GF-D8 (cell line): ENCODE measurements around the gene AGAP1.

ENCODE experiments used
- DNase-seq: peaks from one replicate; lab custom pipeline; 2025; lab: John Stamatoyannopoulos, UW

Gene AGAP1

DNA sequence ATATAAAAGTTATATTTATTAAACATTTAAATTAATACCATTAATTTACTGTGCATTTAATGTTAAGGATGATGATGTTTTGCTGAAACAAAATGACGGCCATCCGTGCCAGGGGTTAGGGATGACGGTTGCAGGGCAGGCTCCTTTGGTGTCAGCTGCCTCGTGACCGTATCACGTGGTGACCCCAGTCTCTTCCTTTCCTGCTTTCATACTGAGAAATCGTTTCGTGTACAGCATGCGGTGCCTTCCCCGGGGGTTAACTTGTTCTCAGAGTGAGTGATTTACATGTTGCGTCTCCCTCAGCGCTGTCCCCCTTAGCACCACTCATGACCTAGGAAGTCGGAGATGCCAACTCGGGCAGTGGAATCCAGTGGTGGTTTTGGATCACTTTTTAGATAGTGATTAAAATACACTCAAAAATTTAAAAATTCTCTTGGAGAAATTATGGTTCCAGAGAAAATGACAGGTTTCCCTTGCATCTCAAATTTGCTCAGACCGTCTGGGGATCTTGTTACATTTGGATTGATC lies 383.5 kb downstream of the AGAP1 start:
- DNase-seq = no peak

DNA sequence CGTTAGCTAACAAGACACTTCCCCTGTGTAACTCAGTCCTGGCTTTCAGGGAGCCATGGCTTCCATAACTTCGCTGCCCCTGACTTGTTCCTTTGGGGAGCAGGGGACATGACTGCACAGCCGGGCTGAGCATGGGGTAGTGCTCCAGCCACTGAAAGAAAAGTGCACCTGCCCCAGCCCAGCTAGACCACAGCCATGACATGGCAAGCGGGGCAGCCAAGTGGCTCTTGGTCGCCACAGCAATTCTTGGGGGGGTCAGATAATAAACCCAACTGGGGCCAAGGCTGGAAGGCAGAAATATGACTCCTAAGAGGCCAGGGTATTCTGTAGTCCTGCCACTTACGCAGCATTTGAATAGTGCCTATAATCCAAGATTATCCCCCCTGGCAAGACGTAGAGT lies 385.3 kb downstream of the AGAP1 start:
- DNase-seq = no peak

DNA sequence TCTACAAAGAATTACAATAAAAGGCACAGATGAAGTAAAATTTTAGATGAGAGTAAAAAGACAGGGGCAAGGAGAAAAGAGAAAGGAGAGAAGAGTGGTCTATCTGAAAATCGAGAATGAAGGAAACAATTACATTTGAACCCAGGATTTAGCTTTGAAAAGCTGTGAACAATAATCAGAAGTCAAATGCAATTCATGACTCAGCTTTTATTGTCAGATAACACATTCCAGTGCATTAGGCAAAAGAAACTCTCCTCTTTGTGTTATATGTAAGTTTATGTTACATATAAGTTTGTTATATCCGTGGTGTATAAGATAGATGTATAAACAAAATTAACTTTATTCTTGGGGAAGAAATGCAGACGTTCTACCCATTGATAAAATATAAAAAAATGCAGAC lies 389.8 kb downstream of the AGAP1 start:
- DNase-seq = no peak

DNA sequence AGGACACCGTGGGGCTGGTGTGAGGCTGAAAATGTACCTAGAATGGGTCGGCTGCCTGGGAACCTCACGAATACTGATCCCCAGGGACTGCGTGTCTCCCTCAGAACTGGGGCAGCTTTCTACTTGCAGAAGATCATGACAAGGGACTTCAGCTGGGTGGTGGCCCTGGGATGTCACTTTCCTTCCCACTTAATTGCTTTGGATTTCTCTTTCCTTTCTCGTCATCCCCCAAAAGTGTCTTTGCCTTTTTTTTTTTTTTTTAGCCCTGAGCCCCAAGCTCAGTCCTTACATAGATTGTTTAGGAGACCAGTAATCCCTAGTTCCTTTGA lies 395.4 kb downstream of the AGAP1 start:
- DNase-seq = no peak

DNA sequence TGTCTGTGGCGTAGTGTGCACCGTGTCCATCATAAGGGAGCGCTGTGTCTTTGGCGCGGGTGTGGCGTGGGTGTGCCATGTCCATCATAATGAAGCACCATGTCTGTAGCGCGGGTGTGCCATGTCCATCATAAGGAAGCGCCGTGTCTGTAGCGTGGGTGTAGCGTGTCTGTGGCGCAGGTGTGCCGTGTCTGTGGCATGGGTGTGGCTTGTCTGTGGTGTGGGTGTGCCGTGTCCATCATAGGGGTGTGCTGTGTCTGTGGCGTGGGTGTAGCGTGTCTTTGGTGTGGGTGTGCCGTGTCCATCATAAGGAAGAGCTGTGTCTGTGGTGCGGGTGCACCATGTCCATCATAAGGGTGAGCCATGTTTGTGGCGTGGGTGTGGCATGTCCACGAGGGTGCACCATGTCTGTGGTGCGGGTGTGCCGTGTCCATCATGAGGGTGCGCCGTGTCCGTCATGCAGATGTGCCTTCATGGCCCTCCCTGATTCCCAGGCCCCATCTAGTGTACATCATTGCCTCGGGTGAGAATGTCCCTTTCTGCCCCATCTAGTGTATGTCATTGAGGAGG lies 399.4 kb downstream of the AGAP1 start:
- DNase-seq = no peak

DNA sequence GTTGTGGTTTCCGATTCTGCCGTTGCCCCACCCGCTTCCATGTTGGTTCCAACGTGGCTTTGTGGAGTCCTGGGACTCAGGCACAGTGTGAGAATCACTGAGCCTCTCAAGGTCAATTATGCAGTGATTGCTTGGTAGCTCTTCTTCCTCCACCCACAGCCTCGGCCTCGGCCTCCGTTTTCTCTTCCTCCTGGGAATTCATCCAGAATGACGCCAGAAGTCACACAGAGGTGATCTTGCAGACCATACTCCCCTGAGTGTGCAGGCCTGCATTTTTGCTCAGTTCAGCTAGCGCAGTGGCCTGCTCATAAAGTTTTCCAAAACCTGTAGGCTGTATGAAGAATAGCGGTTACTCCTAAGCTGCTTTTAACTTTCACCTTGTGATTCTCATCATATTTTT lies 401.0 kb downstream of the AGAP1 start:
- DNase-seq = no peak

DNA sequence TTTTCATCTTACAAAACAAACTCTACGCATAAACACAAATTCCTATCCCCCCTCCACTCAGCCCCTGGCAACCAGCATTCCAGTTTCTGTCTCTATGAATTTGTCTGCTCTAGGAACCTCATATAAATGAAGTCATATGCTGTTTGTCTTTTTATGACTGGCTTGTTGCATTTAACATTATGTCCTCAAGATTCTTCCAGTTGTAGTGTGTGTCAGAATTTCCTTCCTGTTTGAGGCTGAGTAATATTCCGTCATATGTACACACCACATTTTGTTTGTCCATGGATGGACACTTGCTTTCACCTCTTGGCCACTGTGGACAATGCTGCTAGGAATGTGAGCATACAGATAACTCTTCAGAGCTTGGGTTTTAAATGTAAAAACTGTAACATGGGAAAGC lies 402.2 kb downstream of the AGAP1 start:
- DNase-seq = no peak

DNA sequence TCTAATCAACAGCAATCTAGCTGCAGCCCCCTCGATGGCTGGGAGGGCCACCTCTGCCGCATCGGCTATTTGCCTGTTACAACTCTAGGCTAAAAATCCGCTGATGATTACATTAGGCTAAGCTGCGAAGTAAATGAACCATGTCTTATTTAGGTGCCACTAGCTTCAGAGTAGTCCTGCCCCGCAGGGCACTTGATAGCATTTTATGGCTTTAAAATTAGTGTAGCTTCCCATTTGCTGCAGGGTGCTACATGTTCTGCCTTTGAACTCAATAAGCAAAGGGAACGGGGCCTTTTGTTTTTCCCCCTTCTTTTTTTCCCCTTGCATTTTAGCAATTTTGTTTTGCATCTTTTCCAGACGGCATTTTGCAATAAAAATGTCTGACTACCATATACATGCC lies 404.1 kb downstream of the AGAP1 start:
- DNase-seq = no peak

DNA sequence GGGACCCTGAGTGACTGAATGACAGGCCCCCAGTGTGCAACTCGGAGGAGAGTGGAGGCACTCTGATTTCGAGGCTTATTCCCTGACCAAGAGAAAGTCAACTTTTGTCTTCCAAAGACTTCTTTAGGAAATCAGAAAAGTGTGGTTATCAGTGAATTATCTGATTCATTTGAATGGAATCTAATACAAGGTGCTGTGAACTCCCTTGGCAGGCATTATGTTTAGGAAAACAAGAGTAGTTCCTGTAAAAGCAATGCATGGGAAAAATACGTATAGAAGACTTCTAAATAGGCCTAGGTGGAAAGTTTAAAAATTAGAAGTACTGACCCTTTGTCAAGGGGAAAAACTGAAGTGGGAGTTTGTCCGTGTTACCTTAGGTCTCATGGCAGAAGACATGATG lies 404.9 kb downstream of the AGAP1 start:
- no peak for DNase-seq

DNA sequence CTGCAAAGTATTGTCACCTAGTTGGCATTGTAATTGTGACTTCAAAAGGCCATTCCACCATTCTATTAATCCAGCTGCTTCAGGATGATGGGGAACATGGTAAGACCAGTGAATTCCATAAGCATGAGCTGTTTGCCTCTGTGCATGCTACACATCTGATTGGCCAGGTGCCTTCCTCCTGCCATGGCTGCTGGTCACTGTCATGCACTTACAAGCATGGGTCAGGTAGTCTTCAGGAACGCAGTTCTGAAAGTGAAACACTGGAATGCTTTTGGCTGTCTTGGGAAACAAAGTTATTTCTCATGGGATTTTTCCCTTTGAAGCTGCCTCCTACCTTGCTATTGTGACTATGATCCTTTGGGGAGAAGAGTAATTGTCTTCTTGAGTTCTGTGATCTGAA lies 406.8 kb downstream of the AGAP1 start:
- no peak for DNase-seq

DNA sequence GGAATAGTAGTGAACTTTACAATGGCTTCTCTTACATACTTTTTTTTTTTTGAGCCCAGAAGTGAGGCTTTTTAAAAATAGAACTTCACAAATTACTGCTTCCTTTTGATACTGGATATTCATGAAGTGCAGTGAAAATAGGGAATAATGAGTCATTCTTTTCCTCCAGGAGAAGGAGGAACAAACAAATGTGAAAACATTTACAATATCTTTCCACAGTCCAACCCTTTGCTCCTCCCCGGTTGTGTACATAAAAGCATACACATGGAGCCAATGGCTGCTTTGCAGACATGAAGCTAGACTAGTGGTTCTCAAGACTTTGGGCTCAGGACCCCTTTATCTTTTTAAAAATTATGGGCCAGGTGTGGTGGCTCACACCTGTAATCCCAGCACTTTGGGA lies 407.4 kb downstream of the AGAP1 start:
- DNase-seq = no peak

DNA sequence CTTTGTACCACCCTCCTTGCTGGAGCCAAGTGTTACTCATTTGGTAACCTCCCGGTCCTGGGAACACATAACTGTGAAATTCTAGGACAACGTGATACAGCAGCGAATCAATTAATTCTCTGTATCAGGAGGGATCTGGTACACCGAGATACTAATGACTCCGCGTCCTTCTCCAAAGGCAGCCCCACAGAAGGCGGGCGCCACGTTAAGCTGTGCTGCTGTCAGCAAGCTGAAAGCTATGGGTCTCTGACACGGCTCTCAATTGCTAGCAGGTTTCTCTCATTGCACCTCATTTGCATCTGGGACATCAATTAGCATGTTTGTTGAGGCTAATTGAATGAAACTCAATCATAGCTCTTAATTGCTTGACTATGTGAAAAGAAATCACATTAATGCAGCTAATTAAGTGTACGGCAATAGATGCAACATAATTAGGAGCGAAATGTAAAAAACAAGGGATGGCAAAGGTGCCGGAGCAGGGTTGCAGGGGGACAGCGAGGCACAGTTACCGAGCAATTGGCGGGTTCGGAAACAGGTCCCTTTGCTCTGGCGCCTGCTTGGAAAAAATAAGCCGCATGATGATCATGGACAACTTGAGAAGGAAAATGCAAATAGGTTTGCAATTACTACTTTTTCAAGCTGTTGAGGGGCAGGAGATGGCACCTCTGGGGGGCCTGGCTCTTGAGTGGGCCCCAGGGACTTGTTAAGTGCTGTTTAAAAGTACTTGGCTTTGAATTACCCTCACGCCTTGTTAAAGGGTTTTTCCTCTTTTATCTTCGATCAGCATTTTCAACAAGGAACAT lies 410.1 kb downstream of the AGAP1 start:
- DNase-seq = no peak

DNA sequence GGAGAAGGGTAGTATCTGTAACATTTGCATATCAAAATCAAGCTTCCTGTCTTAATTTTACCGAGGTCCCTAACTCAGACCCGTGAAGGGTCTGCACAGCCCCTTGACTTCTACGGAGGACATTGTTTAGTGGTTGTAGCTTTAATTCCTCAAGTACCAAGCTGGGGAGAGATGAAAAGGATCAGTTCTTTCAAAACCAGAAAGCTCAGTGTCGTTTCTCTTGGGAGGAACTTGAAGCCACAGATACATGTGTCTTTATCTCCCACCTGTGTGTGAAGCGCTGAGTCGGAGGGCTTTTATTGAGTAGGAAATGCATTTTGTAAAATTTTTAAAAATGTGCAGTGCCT lies 410.7 kb downstream of the AGAP1 start:
- no peak for DNase-seq

DNA sequence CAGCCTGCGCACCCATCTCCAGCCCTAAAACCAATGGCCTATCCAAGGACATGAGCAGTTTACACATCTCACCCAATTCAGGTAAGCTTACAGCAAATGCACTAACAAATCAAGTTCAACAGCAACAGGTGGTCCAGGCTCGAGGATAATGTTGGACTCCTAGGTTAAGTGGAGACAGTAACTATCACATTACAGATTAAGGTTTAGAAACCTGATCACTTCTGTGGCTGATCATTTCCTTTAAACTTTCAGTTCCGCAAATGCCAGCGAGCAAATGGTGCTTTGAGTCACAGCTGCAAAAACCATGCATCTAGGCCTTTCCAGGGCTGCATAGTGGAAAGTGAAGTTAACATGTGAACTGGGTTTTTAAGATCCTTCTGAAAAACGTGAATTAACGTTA lies 415.0 kb downstream of the AGAP1 start:
- no peak for DNase-seq

DNA sequence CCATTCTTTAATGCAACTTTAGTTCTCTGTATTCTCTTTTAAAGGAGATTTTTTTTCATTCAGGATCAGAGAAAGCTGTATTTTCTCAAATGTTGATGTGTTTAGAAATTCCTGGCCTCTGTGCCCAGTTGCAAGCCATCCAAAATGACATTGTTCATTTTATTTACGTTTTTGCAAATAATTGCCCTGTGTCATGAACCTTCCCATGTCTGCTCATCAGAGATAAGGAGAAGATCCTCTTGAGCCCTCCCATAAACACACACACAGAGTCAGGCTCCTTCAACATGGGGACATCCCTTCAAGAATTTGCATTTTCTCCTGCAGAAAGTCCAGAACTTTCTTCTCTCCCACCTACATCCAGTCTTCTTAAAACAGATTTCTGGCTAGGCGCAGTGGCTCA lies 415.5 kb downstream of the AGAP1 start:
- no peak for DNase-seq

DNA sequence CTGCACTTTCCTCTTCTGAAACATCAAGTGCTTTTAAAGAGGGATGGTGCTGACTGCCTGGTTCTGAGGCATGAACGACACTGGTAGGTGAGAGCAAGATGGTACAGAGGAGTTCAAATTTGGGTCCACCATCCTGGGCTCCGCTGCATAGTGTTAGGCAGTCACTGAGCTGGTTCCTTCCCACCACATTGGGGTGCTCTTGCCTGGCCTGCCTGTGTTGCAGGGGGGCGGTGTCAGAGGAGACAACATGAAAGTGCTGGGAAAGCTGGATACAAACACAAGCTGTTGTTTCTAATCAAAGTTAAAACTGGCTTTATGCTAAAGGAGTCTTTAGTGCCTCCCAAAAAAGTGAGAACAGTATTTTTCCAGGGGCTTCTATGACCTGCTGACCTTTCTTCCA lies 416.2 kb downstream of the AGAP1 start:
- no peak for DNase-seq

DNA sequence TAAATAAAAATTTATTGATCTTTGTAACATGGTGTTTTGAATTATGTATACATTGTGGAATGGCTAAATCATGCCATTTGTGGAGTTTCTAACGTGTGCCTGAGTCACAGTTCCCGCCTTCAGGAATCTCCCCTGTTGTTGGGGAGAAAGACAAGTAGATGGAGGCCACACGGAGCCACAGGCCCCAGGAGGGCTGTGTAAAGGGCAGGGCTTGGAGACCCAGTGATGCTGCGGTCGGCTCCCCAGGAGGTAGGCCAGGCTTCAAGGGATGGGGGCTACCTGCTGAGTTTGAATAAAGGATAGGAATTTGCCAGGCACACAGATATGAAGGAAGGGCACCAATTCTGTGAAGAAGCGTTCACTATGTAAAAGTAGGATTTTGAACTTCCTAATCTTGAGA lies 417.3 kb downstream of the AGAP1 start:
- DNase-seq = no peak

DNA sequence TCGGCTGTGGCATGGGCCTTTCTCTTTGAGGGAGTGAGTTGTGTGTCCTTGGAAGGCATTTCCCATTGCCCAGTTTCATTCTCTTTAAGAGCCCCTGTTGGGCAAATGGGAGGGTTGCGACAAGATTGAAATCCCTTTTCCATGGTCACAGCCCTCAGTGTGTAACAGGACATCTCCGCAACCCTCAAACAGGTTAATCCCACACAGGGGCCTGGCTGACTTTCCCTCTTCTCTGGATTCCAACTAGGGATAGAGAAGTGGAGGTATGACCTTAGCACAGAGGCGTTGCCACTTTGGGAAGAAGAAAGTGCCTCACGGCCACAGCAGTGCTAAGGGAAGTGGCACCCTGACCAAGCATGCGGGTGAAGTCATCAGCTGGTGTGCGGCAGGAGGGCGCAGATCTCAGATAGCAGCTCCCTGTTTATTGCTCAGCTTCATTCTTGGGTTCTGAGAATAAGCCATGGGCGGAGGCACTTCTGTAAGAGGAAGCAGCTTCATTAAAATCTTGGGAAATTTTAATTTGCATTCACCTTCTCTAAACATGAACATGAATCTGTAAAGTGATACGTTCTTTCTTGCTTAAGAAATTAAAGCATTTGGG lies 417.9 kb downstream of the AGAP1 start:
- DNase-seq = no peak

DNA sequence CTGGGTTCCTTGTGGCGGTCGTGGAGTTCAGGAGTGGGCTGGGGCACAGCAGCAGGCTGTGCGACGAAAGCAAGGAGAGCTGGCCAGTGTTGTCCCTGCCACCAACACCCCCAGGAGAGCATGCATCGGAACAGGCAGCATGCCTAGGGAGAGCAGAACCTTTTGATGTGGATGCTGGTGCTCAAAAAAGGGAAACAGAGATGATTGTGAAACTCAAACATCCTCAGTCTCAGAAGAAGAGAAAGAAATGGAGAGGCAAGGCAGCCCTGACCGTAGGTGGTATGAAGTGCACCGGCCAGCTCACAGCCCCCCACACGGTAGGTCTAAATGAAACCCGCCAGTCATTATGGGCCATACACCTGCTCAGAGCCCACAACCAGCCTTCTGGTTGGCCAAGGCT lies 420.9 kb downstream of the AGAP1 start:
- no peak for DNase-seq

DNA sequence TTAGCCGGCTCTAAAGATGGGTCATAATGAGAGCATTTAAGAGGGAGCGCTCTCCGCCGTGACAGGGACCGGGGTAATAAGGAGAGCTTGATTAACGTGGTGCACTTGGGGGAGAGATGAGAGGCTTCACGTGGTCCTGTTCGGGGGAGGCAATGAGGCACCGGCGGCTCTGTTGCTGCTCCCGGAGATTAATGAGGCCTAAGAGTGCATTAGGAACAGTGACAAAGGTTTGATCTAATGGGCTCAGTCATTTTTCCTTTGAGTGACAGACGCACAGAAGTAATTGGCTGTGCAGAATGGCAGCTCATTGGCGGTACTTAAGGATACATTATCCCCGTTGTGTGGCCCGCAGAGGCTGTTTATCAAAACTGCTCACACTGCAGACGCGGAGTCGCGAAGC lies 423.7 kb downstream of the AGAP1 start:
- DNase-seq = no peak

DNA sequence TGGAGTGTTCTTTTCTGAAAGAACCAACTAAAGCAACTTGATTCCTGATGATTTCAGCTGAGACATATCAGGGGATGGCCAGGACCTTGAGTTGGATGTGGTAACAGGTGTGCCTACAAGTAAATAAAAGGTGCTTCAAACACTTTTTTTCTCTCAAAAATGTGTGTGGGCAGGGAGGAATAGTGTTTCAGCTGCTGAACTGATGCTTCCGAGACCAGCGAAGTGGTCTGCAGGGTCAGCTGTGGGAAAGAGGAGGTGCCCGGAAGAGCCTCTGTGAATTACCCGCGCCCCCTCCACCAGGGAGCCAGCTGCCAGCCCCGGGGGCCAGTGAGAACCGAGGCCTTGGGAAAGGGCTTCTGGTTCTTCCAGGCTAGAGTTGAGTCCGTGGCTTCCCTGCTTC lies 425.0 kb downstream of the AGAP1 start:
- DNase-seq = no peak

DNA sequence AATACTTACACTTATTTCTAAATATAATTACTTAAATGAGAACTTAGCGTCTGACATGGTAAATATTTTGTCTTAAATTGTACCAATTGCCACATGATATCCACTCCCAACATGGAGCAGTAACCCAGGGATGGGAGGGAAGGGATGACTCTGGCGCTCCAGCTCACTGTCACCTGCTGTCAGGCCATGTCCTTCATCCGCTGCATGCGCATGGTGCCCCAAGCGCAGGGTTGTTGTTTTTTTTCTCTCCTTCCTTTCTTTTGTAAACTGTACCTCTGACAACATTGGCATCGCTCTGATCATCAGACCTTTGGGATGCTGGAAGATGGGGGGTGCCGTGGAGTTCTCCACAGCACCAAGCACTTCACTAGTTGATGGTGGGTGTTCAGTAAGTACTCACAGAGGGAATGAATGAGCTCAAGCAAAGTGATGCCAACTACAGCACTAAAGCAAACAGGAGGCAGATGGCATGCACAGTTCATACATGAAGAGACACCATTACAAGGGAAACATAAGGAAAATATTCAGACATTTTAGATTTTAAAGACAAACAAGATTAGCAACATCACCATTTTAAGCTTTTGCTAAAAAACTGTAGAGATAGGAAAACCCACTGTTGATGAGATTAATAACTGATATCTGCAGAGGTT lies 426.5 kb downstream of the AGAP1 start:
- no peak for DNase-seq

DNA sequence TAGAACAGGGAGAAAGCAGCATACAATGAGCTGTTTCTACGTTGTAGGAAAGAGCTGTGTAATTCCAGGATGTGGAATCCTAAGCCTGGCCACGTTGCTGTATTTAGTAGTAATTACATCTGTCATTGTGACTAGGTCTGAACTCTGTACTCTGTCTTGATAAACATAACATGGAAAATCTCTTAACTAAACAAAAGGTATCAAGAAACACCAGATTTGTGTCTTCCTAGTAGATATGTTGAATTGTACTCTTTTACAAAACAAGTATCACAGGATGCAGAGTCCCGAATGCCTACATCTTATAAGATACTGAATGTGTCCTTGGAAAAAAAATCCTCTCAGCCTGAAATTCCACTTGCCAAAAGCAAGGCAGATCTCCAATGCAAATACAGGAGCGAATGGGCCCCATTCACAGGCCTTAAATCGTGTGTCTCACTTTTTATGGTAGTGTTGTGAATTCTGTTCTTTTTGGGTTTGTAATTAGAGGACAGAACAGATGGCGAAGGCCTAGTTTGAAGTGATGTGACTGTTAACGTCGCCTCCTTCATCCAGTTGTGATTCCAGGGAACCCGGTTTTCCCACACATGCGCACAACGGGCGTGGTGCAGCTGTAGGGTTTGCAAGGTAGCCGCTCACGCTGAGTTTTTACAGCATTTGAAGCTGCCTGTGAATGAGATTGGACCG lies 427.8 kb downstream of the AGAP1 start:
- DNase-seq = no peak
